SK-N-SH treated with all-trans-retinoic acid at 6 μM for 48 hours (cell line): ENCODE data around the gene CDC20B.
"Not testable (repeated sequence)": the region's sequence is repeated elsewhere in the genome, so short reads cannot be mapped to it uniquely, and the experiment has no call there.

Source experiments
- ATAC-seq: fragments of 200-7000 bp; cut with Tn5 transposase; 3 replicates; pipeline ENCODE4 v1.9.1; 2020; ENCODE audit warnings: mild to moderate bottlenecking, moderate library complexity
- ARNTL ChIP-seq: fragments of 450-650 bp; formaldehyde crosslinking; IDR thresholded peaks from 2 replicates; pipeline ENCODE4 v1.5.0; 2020; ENCODE audit warnings: low read depth, mild to moderate bottlenecking, moderate library complexity, borderline replicate concordance
- BACH2 ChIP-seq: fragments of 250-450 bp; sonication (Bioruptor Pico); IDR thresholded peaks from 2 replicates; pipeline ENCODE4 v1.9.0; 2021; ENCODE audit warnings: mild to moderate bottlenecking, borderline replicate concordance
- CREB5 ChIP-seq: fragments of 250-450 bp; sonication (Bioruptor Pico); IDR thresholded peaks from 2 replicates; pipeline ENCODE4 v1.5.1; 2020; ENCODE audit warnings: low read depth, mild to moderate bottlenecking, moderate library complexity
- CSDC2 ChIP-seq: fragments of 250-450 bp; sonication (Bioruptor Pico); IDR thresholded peaks from 2 replicates; pipeline ENCODE4 v1.5.0; 2020; ENCODE audit warnings: mild to moderate bottlenecking, moderate library complexity
- CSRNP3 ChIP-seq: fragments of 250-450 bp; sonication (Bioruptor Pico); IDR thresholded peaks from 2 replicates; pipeline ENCODE4 v1.5.1; 2021; ENCODE audit warnings: mild to moderate bottlenecking, moderate library complexity
- ESRRG ChIP-seq: fragments of 250-450 bp; sonication (Bioruptor Pico); IDR thresholded peaks from 2 replicates; pipeline ENCODE4 v1.6.1; 2021; ENCODE audit warnings: mild to moderate bottlenecking
- ISL1 ChIP-seq: fragments of 250-450 bp; sonication (Bioruptor Pico); IDR thresholded peaks from 2 replicates; pipeline ENCODE4 v2.1.2; 2022; ENCODE audit warnings: mild to moderate bottlenecking, moderate library complexity
- OSR1 ChIP-seq: fragments of 250-450 bp; sonication (Bioruptor Pico); IDR thresholded peaks from 2 replicates; pipeline ENCODE4 v1.8.0; 2022; ENCODE audit warnings: moderate library complexity, mild to moderate bottlenecking, inconsistent platforms
- PPARA ChIP-seq: fragments of 250-450 bp; sonication (Bioruptor Pico); IDR thresholded peaks from 2 replicates; pipeline ENCODE4 v1.5.0; 2020; ENCODE audit warnings: mild to moderate bottlenecking, borderline replicate concordance
- RARB ChIP-seq: fragments of 250-450 bp; sonication (Bioruptor Pico); IDR thresholded peaks from 2 replicates; pipeline ENCODE4 v1.8.0; 2021; ENCODE audit warnings: mild to moderate bottlenecking, moderate library complexity
- SNAI2 ChIP-seq: fragments of 250-450 bp; sonication (Bioruptor Pico); IDR thresholded peaks from 2 replicates; pipeline ENCODE4 v1.5.0; 2020; ENCODE audit warnings: mild to moderate bottlenecking, moderate library complexity
- TCF4 ChIP-seq: fragments of 250-450 bp; sonication (Bioruptor Pico); IDR thresholded peaks from 2 replicates; pipeline ENCODE4 v1.8.0; 2021; ENCODE audit warnings: mild to moderate bottlenecking, moderate library complexity, borderline replicate concordance
- TOX ChIP-seq: fragments of 250-450 bp; sonication (Bioruptor Pico); IDR thresholded peaks from 2 replicates; pipeline ENCODE4 v1.8.0; 2021; ENCODE audit warnings: mild to moderate bottlenecking, moderate library complexity, borderline replicate concordance
- ZC3H10 ChIP-seq: fragments of 250-450 bp; sonication (Bioruptor Pico); IDR thresholded peaks from 2 replicates; pipeline ENCODE4 v1.5.1; 2021; ENCODE audit warnings: mild to moderate bottlenecking, moderate library complexity
- ZFP3 ChIP-seq: fragments of 250-450 bp; sonication (Bioruptor Pico); IDR thresholded peaks from 2 replicates; pipeline ENCODE4 v1.5.0; 2020; ENCODE audit warnings: mild to moderate bottlenecking, moderate library complexity
- ZFP30 ChIP-seq: fragments of 450-650 bp; formaldehyde crosslinking; IDR thresholded peaks from 2 replicates; pipeline ENCODE4 v1.5.0; 2022; ENCODE audit warnings: mild to moderate bottlenecking, moderate library complexity
- ZNF565 ChIP-seq: fragments of 450-650 bp; formaldehyde crosslinking; conservative IDR thresholded peaks from 2 replicates; pipeline ENCODE4 v1.5.0; 2020; ENCODE audit warnings: low read depth, mild to moderate bottlenecking, moderate library complexity
- ZNF70 ChIP-seq: fragments of 450-650 bp; formaldehyde crosslinking; IDR thresholded peaks from 2 replicates; pipeline ENCODE4 v1.5.0; 2020; ENCODE audit warnings: mild to moderate bottlenecking, moderate library complexity
- TF ChIP-seq, protein P1 (sequence below): fragments of 250-450 bp; sonication (Bioruptor Pico); IDR thresholded peaks from 2 replicates; pipeline ENCODE4 v1.8.0; 2020; ENCODE audit warnings: mild to moderate bottlenecking, moderate library complexity, borderline replicate concordance
- TF ChIP-seq, protein P2 (sequence below): fragments of 250-450 bp; sonication (Bioruptor Pico); IDR thresholded peaks from 2 replicates; pipeline ENCODE4 v1.8.0; 2021; ENCODE audit warnings: low read depth, mild to moderate bottlenecking, moderate library complexity, borderline replicate concordance

The CDC20B gene

DNA sequence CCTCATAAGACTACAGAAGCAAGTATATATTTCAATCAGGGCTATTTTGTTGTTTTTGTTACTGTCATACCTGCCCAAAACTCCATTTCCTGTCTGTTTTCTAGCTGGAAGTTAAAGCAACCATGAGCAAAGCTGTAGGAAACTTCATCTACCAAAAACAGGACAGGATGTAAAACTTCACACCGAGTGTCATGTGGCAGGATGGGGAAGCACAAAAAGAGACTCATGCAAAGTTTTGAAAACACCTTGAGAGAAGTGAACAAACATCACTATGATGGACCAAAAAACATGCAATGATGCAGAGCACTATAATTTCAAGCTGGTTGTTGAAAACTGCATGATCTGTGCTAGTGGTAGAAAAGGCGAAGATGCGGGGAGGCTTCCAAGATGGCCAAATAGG lies 76.8 kb downstream of the CDC20B start:
- ATAC-seq: no peak
- no peak for TF ChIP-seq TOX (CRISPR knock-in tag)
- no peak for TF ChIP-seq TCF4
- no peak for TF ChIP-seq OSR1 (CRISPR knock-in tag)
- TF ChIP-seq ARNTL (CRISPR knock-in tag): no peak
- no peak for TF ChIP-seq CSRNP3 (CRISPR knock-in tag)
- TF ChIP-seq CREB5 (CRISPR knock-in tag): no peak
- no peak for TF ChIP-seq ZFP3 (CRISPR knock-in tag)
- TF ChIP-seq PPARA: no peak

DNA sequence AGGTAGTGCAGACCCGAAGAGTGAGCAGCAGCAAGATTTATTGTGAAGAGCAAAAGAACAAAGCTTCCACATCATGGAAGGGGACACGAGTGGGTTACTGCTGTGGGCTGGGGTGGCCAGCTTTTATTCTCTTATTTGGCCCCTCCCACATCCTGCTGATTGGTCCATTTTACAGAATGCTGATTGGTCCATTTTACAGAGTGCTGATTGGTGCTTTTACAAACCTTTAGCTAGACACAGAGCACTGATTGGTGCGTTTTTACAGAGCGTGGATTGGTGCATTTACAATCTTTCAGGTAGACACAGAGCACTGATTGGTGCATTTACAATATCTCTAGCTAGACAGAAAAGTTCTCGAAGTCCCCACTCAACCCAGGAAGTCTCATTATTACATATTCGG lies 82.0 kb downstream of the CDC20B start:
- not testable (repeated sequence) for ATAC-seq

GRCh38 chr5:55089301-55089700 lies 83.7 kb downstream of the CDC20B start:
- not testable (repeated sequence) for ATAC-seq

DNA sequence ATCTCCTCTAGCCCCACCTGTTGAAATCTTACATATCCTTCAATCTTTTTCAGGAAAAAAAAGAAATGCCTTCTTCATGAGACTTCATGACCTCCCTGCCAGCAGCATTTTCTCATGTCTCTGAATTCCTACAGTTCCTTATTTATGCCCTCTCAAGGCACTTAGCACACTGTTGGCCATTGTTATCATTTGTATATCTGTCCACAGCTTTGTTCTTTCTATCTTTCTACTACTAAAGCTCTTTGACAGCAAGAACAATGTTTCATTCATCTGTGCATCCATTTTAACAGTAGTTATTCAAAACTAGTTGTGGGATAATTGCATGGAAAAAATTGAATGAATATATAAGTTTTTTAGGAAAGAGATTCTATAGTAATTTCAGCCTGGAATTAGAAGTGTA lies 91.4 kb downstream of the CDC20B start:
- TF ChIP-seq OSR1 (CRISPR knock-in tag): no peak
- TF ChIP-seq, protein P1, sequence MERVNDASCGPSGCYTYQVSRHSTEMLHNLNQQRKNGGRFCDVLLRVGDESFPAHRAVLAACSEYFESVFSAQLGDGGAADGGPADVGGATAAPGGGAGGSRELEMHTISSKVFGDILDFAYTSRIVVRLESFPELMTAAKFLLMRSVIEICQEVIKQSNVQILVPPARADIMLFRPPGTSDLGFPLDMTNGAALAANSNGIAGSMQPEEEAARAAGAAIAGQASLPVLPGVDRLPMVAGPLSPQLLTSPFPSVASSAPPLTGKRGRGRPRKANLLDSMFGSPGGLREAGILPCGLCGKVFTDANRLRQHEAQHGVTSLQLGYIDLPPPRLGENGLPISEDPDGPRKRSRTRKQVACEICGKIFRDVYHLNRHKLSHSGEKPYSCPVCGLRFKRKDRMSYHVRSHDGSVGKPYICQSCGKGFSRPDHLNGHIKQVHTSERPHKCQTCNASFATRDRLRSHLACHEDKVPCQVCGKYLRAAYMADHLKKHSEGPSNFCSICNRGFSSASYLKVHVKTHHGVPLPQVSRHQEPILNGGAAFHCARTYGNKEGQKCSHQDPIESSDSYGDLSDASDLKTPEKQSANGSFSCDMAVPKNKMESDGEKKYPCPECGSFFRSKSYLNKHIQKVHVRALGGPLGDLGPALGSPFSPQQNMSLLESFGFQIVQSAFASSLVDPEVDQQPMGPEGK (CRISPR knock-in tag): no peak
- TF ChIP-seq ZC3H10: no peak
- TF ChIP-seq BACH2 (CRISPR knock-in tag): no peak
- no peak for TF ChIP-seq ISL1
- ATAC-seq: no peak

- ATAC-seq: no peak
- TF ChIP-seq CSRNP3 (CRISPR knock-in tag): no peak
- no peak for TF ChIP-seq CSDC2 (CRISPR knock-in tag)
- TF ChIP-seq ZC3H10: no peak
- no peak for TF ChIP-seq ZNF565 (CRISPR knock-in tag)
- no peak for TF ChIP-seq ZFP30 (CRISPR knock-in tag)
- TF ChIP-seq, protein P2, sequence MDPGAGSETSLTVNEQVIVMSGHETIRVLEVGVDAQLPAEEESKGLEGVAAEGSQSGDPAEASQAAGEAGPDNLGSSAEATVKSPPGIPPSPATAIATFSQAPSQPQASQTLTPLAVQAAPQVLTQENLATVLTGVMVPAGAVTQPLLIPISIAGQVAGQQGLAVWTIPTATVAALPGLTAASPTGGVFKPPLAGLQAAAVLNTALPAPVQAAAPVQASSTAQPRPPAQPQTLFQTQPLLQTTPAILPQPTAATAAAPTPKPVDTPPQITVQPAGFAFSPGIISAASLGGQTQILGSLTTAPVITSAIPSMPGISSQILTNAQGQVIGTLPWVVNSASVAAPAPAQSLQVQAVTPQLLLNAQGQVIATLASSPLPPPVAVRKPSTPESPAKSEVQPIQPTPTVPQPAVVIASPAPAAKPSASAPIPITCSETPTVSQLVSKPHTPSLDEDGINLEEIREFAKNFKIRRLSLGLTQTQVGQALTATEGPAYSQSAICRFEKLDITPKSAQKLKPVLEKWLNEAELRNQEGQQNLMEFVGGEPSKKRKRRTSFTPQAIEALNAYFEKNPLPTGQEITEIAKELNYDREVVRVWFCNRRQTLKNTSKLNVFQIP (CRISPR knock-in tag): no peak
- TF ChIP-seq SNAI2: no peak
- TF ChIP-seq ESRRG: no peak
- no peak for TF ChIP-seq PPARA
- no peak for TF ChIP-seq TOX (CRISPR knock-in tag)
- no peak for TF ChIP-seq ZNF70 (CRISPR knock-in tag)
- TF ChIP-seq RARB: no peak
Measured at GRCh38 chr5:55073211-55073610, 99.8 kb downstream of the CDC20B start.
